K562 (cell line): ENCODE data around the gene FMNL2. TPM values are rescaled to one million over a fixed set of nuclear protein-coding genes. Genes with fewer than 3 reads are reported as not detected.

Experiments
- ATAC-seq: fragments of 200-7000 bp; cut with Tn5 transposase; 3 replicates; pipeline ENCODE4 v1.9.1; 2020; ENCODE audit warnings: moderate library complexity
- BruUV-seq: library from RNA; stranded (reverse); fragments of 400-500 nt; replicated peaks from 2 replicates; lab custom pipeline; 2021; lab: Mats Ljungman, UMichigan
- CTCF ChIA-PET: fragments of 300-600 bp; formaldehyde crosslinking; extraction: SDS; loops from one replicate; lab custom pipeline; 2021; ENCODE audit warnings: low intra/inter-chr PET ratio; lab: Yijun Ruan, JAX
- POLR2A ChIA-PET: fragments of 300-600, 350-650 bp; sonication (Branson Sonifier 250); formaldehyde crosslinking; extraction: SDS; loops from one replicate; lab custom pipeline; 2021; ENCODE audit warnings: antibody characterized with exemption, inconsistent platforms; lab: Yijun Ruan, JAX
- DNase-seq, 4 experiments: peaks; one replicate each; pipeline versions ENCODE4 v3.0.0 to v3.0.0-alpha.2; 2011 to 2018; ENCODE audit warnings: low spot score in 3 of 4, mixed read lengths in 3 of 4; ENCODE audit errors: extremely low read depth in 1 of 4
- FAIRE-seq: peaks from 2 replicates; lab custom pipeline; 2011; peaks lifted over from hg19 to GRCh38; lab: Jason Lieb, UNC
- H2AFZ ChIP-seq: 2 replicates; pipeline ENCODE4 v1.6.0; 2011; ENCODE audit warnings: low read depth, low read length, control low read depth, inconsistent platforms
- H3K27ac ChIP-seq: fragments of 200-600 bp; 3 replicates; pipeline ENCODE4 v1.8.0; 2011; ENCODE audit warnings: low read depth, mild to moderate bottlenecking, control low read depth, inconsistent platforms, low read length, moderate library complexity, mixed read lengths; ENCODE audit errors: extremely low read depth
- H3K27me3 ChIP-seq, 2 experiments: fragments of 300-600 bp in 1 of 2; 2 replicates in 1 of 2; 3 replicates in 1 of 2; pipeline versions ENCODE4 v1.6.0 to v1.8.0; 2011; ENCODE audit warnings: inconsistent platforms in 2 of 2, low read length in 2 of 2, mild to moderate bottlenecking in 1 of 2, mixed read lengths in 1 of 2, moderate library complexity in 1 of 2; ENCODE audit not compliant: control insufficient read depth in 2 of 2, insufficient read depth in 2 of 2
- H3K36me3 ChIP-seq: fragments of 300-600 bp; 3 replicates; pipeline ENCODE4 v1.8.0; 2011; ENCODE audit warnings: mild to moderate bottlenecking, low read length, inconsistent platforms; ENCODE audit not compliant: control insufficient read depth, insufficient read depth
- H3K4me1 ChIP-seq, 2 experiments: fragments of 200-600 bp in 1 of 2; replicated peaks in 1 of 2; 2 replicates in 1 of 2; 3 replicates in 1 of 2; pipeline versions ENCODE4 v1.5.1 to v1.8.0; 2011; ENCODE audit warnings: inconsistent platforms in 2 of 2, low read length in 2 of 2, mild to moderate bottlenecking in 1 of 2, mixed read lengths in 1 of 2, moderate library complexity in 1 of 2; ENCODE audit not compliant: control insufficient read depth in 2 of 2, insufficient read depth in 2 of 2
- H3K4me2 ChIP-seq: 2 replicates; pipeline ENCODE4 v1.6.1; 2011; ENCODE audit warnings: low read length, control low read depth, inconsistent platforms, mixed read lengths; ENCODE audit not compliant: insufficient read depth
- H3K4me3 ChIP-seq: fragments of 200-600 bp; sonication (generic), shearing (Covaris generic); 2 replicates; pipeline ENCODE4 v1.5.1; 2016; ENCODE audit warnings: control low read depth, inconsistent platforms
- H3K79me2 ChIP-seq: fragments of 200-600 bp; 3 replicates; pipeline ENCODE4 v1.8.0; 2011; ENCODE audit warnings: low read length, inconsistent platforms; ENCODE audit not compliant: control insufficient read depth, insufficient read depth
- H3K9ac ChIP-seq, 2 experiments: 2 replicates each; pipeline versions ENCODE4 v1.6.0 to v1.6.1; 2011; ENCODE audit warnings: low read depth in 2 of 2, low read length in 2 of 2, control low read depth in 1 of 2, inconsistent platforms in 1 of 2, mild to moderate bottlenecking in 1 of 2, mixed read lengths in 1 of 2; ENCODE audit not compliant: insufficient read depth in 1 of 2
- H3K9me1 ChIP-seq: one replicate; pipeline ENCODE4 v1.6.0; 2011; ENCODE audit warnings: inconsistent platforms, mild to moderate bottlenecking, low read length, moderate library complexity; ENCODE audit not compliant: control insufficient read depth, insufficient read depth
- H3K9me3 ChIP-seq: replicated peaks from 2 replicates; pipeline ENCODE4 v1.5.1; 2011; ENCODE audit warnings: low read depth, low read length, inconsistent platforms; ENCODE audit not compliant: control insufficient read depth, insufficient read depth
- H4K20me1 ChIP-seq: replicated peaks from 2 replicates; pipeline ENCODE4 v1.6.1; 2011; ENCODE audit warnings: low read length, inconsistent platforms, mixed read lengths; ENCODE audit not compliant: control insufficient read depth, insufficient read depth
- ATF1 ChIP-seq, 2 experiments: fragments of 450-650 bp in 1 of 2; IDR thresholded peaks; 2 replicates each; pipeline ENCODE4 v1.6.1; 2016; ENCODE audit warnings: missing compliant biosample characterization in 1 of 2, missing genetic modification characterization in 1 of 2
- CBFA2T2 ChIP-seq: fragments of 450-650 bp; conservative IDR thresholded peaks from 2 replicates; pipeline ENCODE4 v1.6.1; 2017; ENCODE audit warnings: mild to moderate bottlenecking
- CCNT2 ChIP-seq: IDR thresholded peaks from 2 replicates; pipeline ENCODE4 v1.6.1; 2011; ENCODE audit warnings: borderline replicate concordance, low read depth, mild to moderate bottlenecking, moderate library complexity, mixed read lengths, low read length; ENCODE audit not compliant: insufficient read length; ENCODE audit errors: extremely low read depth
- ERF ChIP-seq: fragments of 450-650 bp; formaldehyde crosslinking; IDR thresholded peaks from 2 replicates; pipeline ENCODE4 v1.4.0; 2020; ENCODE audit warnings: mild to moderate bottlenecking, mixed read lengths
- KDM5B ChIP-seq: fragments of 200-600 bp; sonication (generic); IDR thresholded peaks from 2 replicates; pipeline ENCODE4 v1.6.1; 2012; ENCODE audit warnings: low read depth, mild to moderate bottlenecking, moderate library complexity, low read length, control low read depth, inconsistent platforms; ENCODE audit not compliant: insufficient replicate concordance
- RFX5 ChIP-seq: IDR thresholded peaks from 2 replicates; pipeline ENCODE4 v1.6.1; 2011; ENCODE audit warnings: low read depth, mild to moderate bottlenecking, improper control_type of control experiment, low read length
- RFX7 ChIP-seq: fragments of 250-450 bp; sonication (Bioruptor Pico); IDR thresholded peaks from 2 replicates; pipeline ENCODE4 v1.5.1; 2021; ENCODE audit warnings: mild to moderate bottlenecking
- RHOXF2B ChIP-seq: fragments of 250-450 bp; sonication (Bioruptor Pico); conservative IDR thresholded peaks from 2 replicates; pipeline ENCODE4 v1.5.1; 2021
- SMARCE1 ChIP-seq: fragments of 450-650 bp; IDR thresholded peaks from 2 replicates; pipeline ENCODE4 v1.7.1; 2016; ENCODE audit warnings: mild to moderate bottlenecking
- SRSF1 ChIP-seq: fragments of 200-400 bp; formaldehyde crosslinking; IDR thresholded peaks from 2 replicates; pipeline ENCODE4 v1.6.1; 2017; ENCODE audit warnings: mild to moderate bottlenecking, low read depth, low read length, moderate library complexity
- THRAP3 ChIP-seq: fragments of 450-650 bp; IDR thresholded peaks from 2 replicates; pipeline ENCODE4 v1.6.1; 2016; ENCODE audit warnings: mild to moderate bottlenecking, inconsistent platforms, borderline replicate concordance
- WGBS: fragments of 100-300 bp; shearing (Covaris generic); methylation state at CpG from one replicate; pipeline ENCODE4 v1.1.6; 2016; ENCODE audit warnings: low coverage, mixed read lengths; ENCODE audit not compliant: insufficient coverage; ENCODE audit errors: missing lambda C conversion rate; 5-methylcytosine and 5-hydroxymethylcytosine counted together
- in situ Hi-C: fragments of 300-500 bp; cut with MboI; formaldehyde crosslinking; loops from 4 replicates; pipeline ENCODE4 v1.15.0; 2018; ENCODE audit warnings: inconsistent platforms, mixed read lengths
- intact Hi-C: fragments of 100-400 bp; cut with micrococcal nuclease; formaldehyde crosslinking; loops from 2 replicates; pipeline ENCODE4 v1.14.2; 2022
- polyA plus RNA-seq, 8 experiments: library from polyadenylated mRNA; depleted of rRNA in 4 of 8; stranded (reverse) in 5 of 8; unstranded in 3 of 8; fragments of >200 nt; fragmentation: Nextera tagmentation in 2 of 8; fragmentation: Illumina TruSeq in 1 of 8; extraction: Ambion mirVana in 2 of 8; extraction: Trizol in 1 of 8; gene quantifications; 2 replicates each; pipeline versions ENCODE4 v1.2.1 to v1.2.3, GENCODE V29; 2011 to 2014; ENCODE audit warnings: inconsistent platforms in 1 of 8, missing spikeins in 1 of 8
- total RNA-seq, 7 experiments: library from RNA; depleted of rRNA in 6 of 7; stranded (reverse); fragments of >200 nt in 6 of 7; fragmentation: Illumina TruSeq in 2 of 7; extraction: Trizol in 2 of 7; gene quantifications; 2 replicates each; pipeline versions ENCODE4 v1.2.1 to v1.2.3, GENCODE V29; 2011 to 2021; ENCODE audit warnings: low replicate concordance in 1 of 7
- TF ChIP-seq, protein P1 (sequence below): sonication (generic); formaldehyde crosslinking; IDR thresholded peaks from 2 replicates; pipeline ENCODE4 v1.8.0; 2022; ENCODE audit warnings: mild to moderate bottlenecking, missing genetic modification reagents

FMNL2 gene
- total and polyA plus RNA-seq, 9 of the 15 experiments (the other 6 are each of a cell fraction or from before 2014, with no cell fraction given): 0.15 to 0.49 (median 0.24) TPM; not detected in 1

DNA sequence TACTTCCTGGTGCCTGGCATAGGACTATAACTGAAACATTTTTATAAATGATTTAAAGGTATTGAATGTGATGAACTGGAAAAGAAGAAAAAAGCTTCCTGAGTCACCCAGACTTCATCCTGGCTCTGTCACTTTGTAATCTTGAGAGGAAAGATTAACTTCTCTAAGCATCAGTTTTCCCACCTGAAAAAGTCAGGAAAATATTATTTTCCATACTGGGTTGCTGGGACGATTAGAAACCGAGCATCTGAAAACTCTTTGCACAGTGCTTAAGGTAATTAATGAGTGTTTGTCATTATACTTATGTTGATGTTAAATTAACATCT is 71.8 kb downstream of the FMNL2 start:
- H3K4me1 ChIP-seq: no peaks in the 10 kb centered on the region
- H3K4me3 ChIP-seq: no peak overlapping the region
- ATAC-seq (no peak), FAIRE-seq (no peak)
- in situ Hi-C loops: no loop called here
- H3K36me3 ChIP-seq: no peaks in the 10 kb centered on the region
- no peaks in the 10 kb centered on the region for H3K79me2 ChIP-seq
- H3K4me2 ChIP-seq: no peak overlapping the region
- no peaks in the 10 kb centered on the region for H4K20me1 ChIP-seq
- BruUV-seq: no TSS peak
- H3K27me3 ChIP-seq: peaks cover 0 to 5% of the 10 kb centered on the region in 2 experiments; a peak in 1 of 5 replicates
- H3K9me3 ChIP-seq: no peaks in the 10 kb centered on the region
- no peak for TF ChIP-seq CCNT2
- no peak for TF ChIP-seq ERF
- TF ChIP-seq RFX7: no peak
- no peak for TF ChIP-seq RFX5
- no peak for TF ChIP-seq CBFA2T2
- TF ChIP-seq, all 486 proteins: peak for 0
- intact Hi-C loops: no loop called here
- DNase-seq: no peak
- 0% methylated on average over 2 of the region's 2 CpGs for WGBS
- Histone ChIP-seq H2AFZ (no peak overlapping the region), H3K27ac (no peak overlapping the region), H3K9me1 (no peaks in the 10 kb centered on the region), H3K9ac (no peak overlapping the region)
- CTCF ChIA-PET: no interaction called here
- POLR2A ChIA-PET: interaction anchor here (1.2 kb wide), 1 partner anchor 32 kb away, joined by 4 read pairs; no protein-coding TSS in a partner anchor

GRCh38 chr2:152407204-152407721 is 72.3 kb downstream of the FMNL2 start:
- intact Hi-C loops: no loop called here
- no peak overlapping the region for H3K4me2 ChIP-seq
- no peaks in the 10 kb centered on the region for H3K79me2 ChIP-seq

More at GRCh38 chr2:152407204-152407721, 72.3 kb downstream of the FMNL2 start:
- H2AFZ ChIP-seq: no peak overlapping the region
- H3K36me3 ChIP-seq: no peaks in the 10 kb centered on the region
- ATAC-seq: peak; percentile 79
- DNase-seq: peak in 2 of 4 experiments; percentile 4 to 16
- no peak overlapping the region for H3K27ac ChIP-seq
- H4K20me1 ChIP-seq: no peaks in the 10 kb centered on the region
- H3K9ac ChIP-seq: no peak overlapping the region
- BruUV-seq: no TSS peak
- no peaks in the 10 kb centered on the region for H3K9me1 ChIP-seq
- no peak overlapping the region for H3K4me3 ChIP-seq
- no peaks in the 10 kb centered on the region for H3K4me1 ChIP-seq
- no peak for FAIRE-seq
- no peak for TF ChIP-seq RHOXF2B (CRISPR knock-in tag)
- no peak for TF ChIP-seq THRAP3
- TF ChIP-seq, protein P1, sequence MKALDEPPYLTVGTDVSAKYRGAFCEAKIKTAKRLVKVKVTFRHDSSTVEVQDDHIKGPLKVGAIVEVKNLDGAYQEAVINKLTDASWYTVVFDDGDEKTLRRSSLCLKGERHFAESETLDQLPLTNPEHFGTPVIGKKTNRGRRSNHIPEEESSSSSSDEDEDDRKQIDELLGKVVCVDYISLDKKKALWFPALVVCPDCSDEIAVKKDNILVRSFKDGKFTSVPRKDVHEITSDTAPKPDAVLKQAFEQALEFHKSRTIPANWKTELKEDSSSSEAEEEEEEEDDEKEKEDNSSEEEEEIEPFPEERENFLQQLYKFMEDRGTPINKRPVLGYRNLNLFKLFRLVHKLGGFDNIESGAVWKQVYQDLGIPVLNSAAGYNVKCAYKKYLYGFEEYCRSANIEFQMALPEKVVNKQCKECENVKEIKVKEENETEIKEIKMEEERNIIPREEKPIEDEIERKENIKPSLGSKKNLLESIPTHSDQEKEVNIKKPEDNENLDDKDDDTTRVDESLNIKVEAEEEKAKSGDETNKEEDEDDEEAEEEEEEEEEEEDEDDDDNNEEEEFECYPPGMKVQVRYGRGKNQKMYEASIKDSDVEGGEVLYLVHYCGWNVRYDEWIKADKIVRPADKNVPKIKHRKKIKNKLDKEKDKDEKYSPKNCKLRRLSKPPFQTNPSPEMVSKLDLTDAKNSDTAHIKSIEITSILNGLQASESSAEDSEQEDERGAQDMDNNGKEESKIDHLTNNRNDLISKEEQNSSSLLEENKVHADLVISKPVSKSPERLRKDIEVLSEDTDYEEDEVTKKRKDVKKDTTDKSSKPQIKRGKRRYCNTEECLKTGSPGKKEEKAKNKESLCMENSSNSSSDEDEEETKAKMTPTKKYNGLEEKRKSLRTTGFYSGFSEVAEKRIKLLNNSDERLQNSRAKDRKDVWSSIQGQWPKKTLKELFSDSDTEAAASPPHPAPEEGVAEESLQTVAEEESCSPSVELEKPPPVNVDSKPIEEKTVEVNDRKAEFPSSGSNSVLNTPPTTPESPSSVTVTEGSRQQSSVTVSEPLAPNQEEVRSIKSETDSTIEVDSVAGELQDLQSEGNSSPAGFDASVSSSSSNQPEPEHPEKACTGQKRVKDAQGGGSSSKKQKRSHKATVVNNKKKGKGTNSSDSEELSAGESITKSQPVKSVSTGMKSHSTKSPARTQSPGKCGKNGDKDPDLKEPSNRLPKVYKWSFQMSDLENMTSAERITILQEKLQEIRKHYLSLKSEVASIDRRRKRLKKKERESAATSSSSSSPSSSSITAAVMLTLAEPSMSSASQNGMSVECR: no peak
- no peak for TF ChIP-seq ATF1 (CRISPR knock-in tag; IDR thresholded peaks at IDR 0.05)
- no peak for TF ChIP-seq ATF1 (tag; IDR thresholded peaks at IDR 0.05)
- TF ChIP-seq KDM5B: no peak
- no peak for TF ChIP-seq SMARCE1
- TF ChIP-seq SRSF1: no peak
- ChIA-PET CTCF (no interaction called here), POLR2A (interaction anchor here (1.2 kb wide), 1 partner anchor 32 kb away, joined by 4 read pairs; no protein-coding TSS in a partner anchor)
- 2% methylated on average over 8 of the region's 8 CpGs for WGBS
- peaks cover 0 to under 1% of the 10 kb centered on the region in 2 experiments; a peak in 1 of 5 replicates for H3K27me3 ChIP-seq
- in situ Hi-C loops: no loop called here
- no peaks in the 10 kb centered on the region for H3K9me3 ChIP-seq
